OCI-LY7 (cell line): ENCODE measurements around the gene SLC45A1. TPM values are rescaled to one million over a fixed set of nuclear protein-coding genes. Genes with fewer than 3 reads are reported as not detected.
A peak's percentile ranks its signal among the peaks of the same experiment; 100 is the strongest.

Experiments
- BruUV-seq: library from RNA; stranded (reverse); fragments of 400-500 nt; replicated peaks from 2 replicates; lab custom pipeline; 2021; lab: Mats Ljungman, UMichigan
- CTCF ChIA-PET: fragments of 300-600 bp; sonication (Branson Sonifier 250); formaldehyde crosslinking; loops from one replicate; lab custom pipeline; 2022; ENCODE audit warnings: antibody characterized with exemption; ENCODE audit not compliant: unreplicated experiment; lab: Charles Lee
- POLR2A ChIA-PET: fragments of 300-600 bp; sonication (Branson Sonifier 250); formaldehyde crosslinking; loops from one replicate; lab custom pipeline; 2022; ENCODE audit warnings: antibody characterized with exemption; lab: Charles Lee
- DNase-seq: peaks from one replicate; pipeline ENCODE4 v3.0.0-alpha.2; 2015; ENCODE audit warnings: low spot score
- H2AFZ ChIP-seq: fragments of 200-600 bp; sonication (generic), shearing (Covaris generic); 2 replicates; pipeline ENCODE4 v1.6.1; 2014; ENCODE audit warnings: mild to moderate bottlenecking, antibody characterized with exemption, low read length, moderate library complexity
- H3K27ac ChIP-seq: fragments of 200-600 bp; sonication (generic); 2 replicates; pipeline ENCODE4 v1.5.1; 2014; ENCODE audit warnings: mixed run types, low read depth, mild to moderate bottlenecking, moderate library complexity, low read length, inconsistent platforms; ENCODE audit not compliant: poor library complexity, severe bottlenecking
- H3K36me3 ChIP-seq: fragments of 200-600 bp; sonication (generic); 2 replicates; pipeline ENCODE4 v1.6.1; 2014; ENCODE audit warnings: mild to moderate bottlenecking, antibody characterized with exemption, low read length, moderate library complexity, mixed read lengths; ENCODE audit not compliant: insufficient read depth
- H3K4me1 ChIP-seq: fragments of 200-600 bp; sonication (generic); 2 replicates; pipeline ENCODE4 v1.5.1; 2014; ENCODE audit warnings: mild to moderate bottlenecking, low read length; ENCODE audit not compliant: insufficient read depth, poor library complexity, severe bottlenecking
- H3K4me2 ChIP-seq: fragments of 200-600 bp; sonication (generic); 2 replicates; pipeline ENCODE4 v1.6.1; 2014; ENCODE audit warnings: mild to moderate bottlenecking, low read length
- H3K4me3 ChIP-seq: fragments of 200-600 bp; sonication (generic); 2 replicates; pipeline ENCODE4 v1.5.1; 2014; ENCODE audit warnings: mild to moderate bottlenecking, low read depth, low read length; ENCODE audit not compliant: poor library complexity, severe bottlenecking
- H3K79me2 ChIP-seq: fragments of 200-600 bp; sonication (generic); 2 replicates; pipeline ENCODE4 v1.6.1; 2016; ENCODE audit warnings: low read depth, mild to moderate bottlenecking, low read length, moderate library complexity, mixed read lengths; ENCODE audit not compliant: insufficient read depth
- H3K9me2 ChIP-seq: fragments of 200-600 bp; sonication (generic); 2 replicates; pipeline ENCODE4 v1.6.1; 2016; ENCODE audit warnings: mild to moderate bottlenecking, low read length, mixed read lengths; ENCODE audit not compliant: insufficient read depth
- H3K9me3 ChIP-seq: fragments of 200-600 bp; sonication (generic); 2 replicates; pipeline ENCODE4 v1.6.1; 2014; ENCODE audit warnings: mild to moderate bottlenecking, mixed run types, low read length, mixed read lengths
- H4K20me1 ChIP-seq: fragments of 200-600 bp; sonication (generic); 2 replicates; pipeline ENCODE4 v1.6.1; 2014; ENCODE audit warnings: mild to moderate bottlenecking, antibody characterized with exemption, low read length, moderate library complexity, mixed read lengths; ENCODE audit not compliant: insufficient read depth
- CTCF ChIP-seq: fragments of 200-600 bp; sonication (generic); conservative IDR thresholded peaks from 2 replicates; pipeline ENCODE4 v1.5.1; 2014; ENCODE audit warnings: mild to moderate bottlenecking, antibody characterized with exemption, low read length, moderate library complexity, mixed read lengths
- EZH2phosphoT487 ChIP-seq: fragments of 200-600 bp; sonication (generic); IDR thresholded peaks from 2 replicates; pipeline ENCODE4 v1.6.1; 2018; ENCODE audit warnings: low read depth, borderline replicate concordance, mild to moderate bottlenecking, mixed run types, antibody characterized with exemption, low read length, moderate library complexity, mixed read lengths
- intact Hi-C: fragments of 100-400 bp; cut with micrococcal nuclease; formaldehyde crosslinking; loops from one replicate; pipeline ENCODE4 v1.10.0; 2022; ENCODE audit not compliant: unreplicated experiment
- total RNA-seq, 2 experiments: library from RNA; depleted of rRNA in 1 of 2; stranded (reverse); fragments of >200 nt in 1 of 2; shearing (Covaris generic) in 1 of 2; gene quantifications; 2 replicates each; pipeline ENCODE4 v1.2.3, GENCODE V29; 2014 to 2022

The SLC45A1 gene
- total RNA-seq, 2 experiments from 2014 or later = not detected

GRCh38 chr1:8367571-8368194 lies 49.8 kb downstream of the SLC45A1 start:
- Histone ChIP-seq H3K36me3 (peaks cover 92% of the 10 kb centered on the region), H2AFZ (no peak overlapping the region), H3K9me2 (no peaks in the 10 kb centered on the region), H3K4me2 (peak overlapping the region; percentile 25; the same call in 1 of the 2 replicates), H3K27ac (peak overlapping the region; percentile 54), H3K4me1 (peaks cover 29% of the 10 kb centered on the region), H3K9me3 (no peaks in the 10 kb centered on the region), H4K20me1 (peaks cover 19% of the 10 kb centered on the region; the same call in 1 of the 2 replicates), H3K79me2 (peaks cover 70% of the 10 kb centered on the region), H3K4me3 (no peak overlapping the region)
- ChIA-PET POLR2A (interaction anchor here (0.6 to 0.7 kb wide), 2 partner anchors 33 to 329 kb away, joined by 3 to 4 read pairs; no protein-coding TSS in a partner anchor), CTCF (no interaction called here)
- TF ChIP-seq CTCF = no peak
- no peak for TF ChIP-seq EZH2phosphoT487
- BruUV-seq = no TSS peak
- intact Hi-C loops = no loop called here
- no peak for DNase-seq

GRCh38 chr1:8368956-8369639 lies 51.2 kb downstream of the SLC45A1 start:
- BruUV-seq = no TSS peak
- TF ChIP-seq EZH2phosphoT487 = no peak
- TF ChIP-seq CTCF = no peak
- Histone ChIP-seq H3K9me2 (no peaks in the 10 kb centered on the region), H3K4me2 (no peak overlapping the region), H2AFZ (no peak overlapping the region), H3K4me3 (no peak overlapping the region), H3K79me2 (peaks cover 84% of the 10 kb centered on the region), H4K20me1 (peaks cover 23% of the 10 kb centered on the region; the same call in 1 of the 2 replicates), H3K4me1 (peaks cover 29% of the 10 kb centered on the region), H3K36me3 (peaks cover 92% of the 10 kb centered on the region), H3K9me3 (no peaks in the 10 kb centered on the region), H3K27ac (no peak overlapping the region)
- no peak for DNase-seq
- ChIA-PET CTCF (no interaction called here), POLR2A (no interaction called here)
- intact Hi-C loops = no loop called here
